Measurements from ENCODE around the gene OR51B2.

The OR51B2 gene

GRCh38 chr11:5280582-5281102, 43.5 kb downstream of the OR51B2 start:
- no peak for DNase-seq

DNA sequence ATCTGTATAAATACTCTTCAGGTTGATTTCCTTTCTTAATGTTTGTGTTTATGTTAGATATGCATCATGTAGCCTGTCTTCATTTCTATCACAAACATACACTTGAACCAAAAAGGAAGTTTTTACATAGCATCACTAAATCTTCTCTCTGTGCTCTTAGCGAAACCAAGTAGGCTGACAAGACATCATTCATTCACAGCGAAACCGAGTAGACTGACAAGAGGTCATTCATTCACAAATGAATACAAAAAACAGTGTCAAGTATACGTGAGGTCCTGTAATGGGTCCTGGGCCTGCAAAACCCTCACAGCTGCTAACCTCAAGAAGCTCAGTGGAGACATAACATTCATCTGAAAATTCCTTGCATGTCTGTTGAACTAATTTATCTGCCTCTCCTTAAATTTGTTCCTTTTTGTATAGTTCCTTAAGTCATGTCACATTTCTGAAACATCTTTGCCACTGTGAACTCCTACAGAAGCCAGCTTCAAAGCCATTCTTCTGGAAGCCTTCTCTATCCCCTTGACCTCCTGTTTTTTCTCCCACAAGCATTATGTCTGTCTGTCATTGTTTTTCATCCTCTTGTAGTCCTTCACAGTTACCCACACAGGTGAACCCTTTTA, 44.5 kb downstream of the OR51B2 start:
- DNase-seq, result no peak

GRCh38 chr11:5277807-5278382, 46.2 kb downstream of the OR51B2 start:
- DNase-seq, result no peak

DNA sequence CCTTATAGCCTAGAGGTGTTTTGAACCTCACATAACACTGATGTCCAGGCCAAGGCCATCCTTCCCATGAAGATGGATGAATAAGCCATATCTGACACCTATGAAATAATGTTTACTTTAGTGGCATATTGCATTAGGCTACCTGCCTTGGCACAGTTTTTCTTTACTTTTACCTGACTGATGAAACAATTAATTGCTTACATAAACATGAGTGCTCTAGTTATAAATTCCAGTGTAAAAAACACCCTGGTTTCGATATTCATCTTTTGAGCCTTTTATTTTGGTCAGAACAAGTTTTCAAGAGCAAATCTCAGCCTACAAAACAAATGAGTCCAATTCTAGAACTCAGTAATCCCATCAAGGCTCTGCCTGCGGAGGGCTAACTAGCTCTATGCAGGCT, 47.4 kb downstream of the OR51B2 start:
- DNase-seq, result no peak

DNA sequence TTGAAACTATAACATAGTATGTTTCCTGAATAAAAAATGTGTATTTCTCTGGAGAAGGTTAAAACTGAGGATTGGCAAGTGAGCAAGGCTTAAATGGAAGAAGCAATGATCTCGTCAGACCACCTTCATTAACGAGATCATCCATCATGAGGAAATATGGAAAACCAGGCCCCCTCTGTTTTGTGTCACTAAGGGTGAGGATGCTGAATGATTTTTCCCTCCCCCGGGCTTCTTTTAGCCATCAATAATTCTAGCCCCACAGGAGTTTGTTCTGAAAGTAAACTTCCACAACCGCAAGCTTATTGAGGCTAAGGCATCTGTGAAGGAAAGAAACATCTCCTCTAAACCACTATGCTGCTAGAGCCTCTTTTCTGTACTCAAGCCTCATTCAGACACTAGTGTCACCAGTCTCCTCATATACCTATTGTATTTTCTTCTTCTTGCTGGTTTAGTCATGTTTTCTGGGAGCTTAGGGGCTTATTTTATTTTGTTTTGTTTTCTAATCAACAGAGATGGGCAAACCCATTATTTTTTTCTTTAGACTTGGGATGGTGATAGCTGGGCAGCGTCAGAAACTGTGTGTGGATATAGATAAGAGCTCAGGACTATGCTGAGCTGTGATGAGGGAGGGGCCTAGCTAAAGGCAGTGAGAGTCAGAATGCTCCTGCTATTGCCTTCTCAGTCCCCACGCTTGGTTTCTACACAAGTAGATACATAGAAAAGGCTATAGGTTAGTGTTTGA, 48.6 kb downstream of the OR51B2 start:
- no peak for DNase-seq

DNA sequence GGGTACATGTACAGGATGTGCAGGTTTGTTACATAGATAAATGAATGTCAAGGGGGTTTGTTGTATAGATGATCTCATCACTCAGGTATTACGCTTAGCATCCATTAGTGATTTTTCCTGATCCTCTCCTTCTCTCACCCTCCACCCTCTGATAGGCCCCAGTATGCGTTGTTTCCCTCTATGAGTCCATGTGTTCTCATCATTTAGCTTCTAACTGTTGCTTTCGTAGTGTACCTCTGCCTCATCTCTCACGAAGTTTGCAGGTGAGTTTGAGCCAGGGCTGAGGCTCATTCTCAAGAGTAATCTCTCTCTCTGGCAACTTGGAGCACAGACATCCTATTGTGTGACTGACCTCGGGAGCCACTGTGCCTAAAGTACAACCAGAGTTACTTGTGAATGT, 49.7 kb downstream of the OR51B2 start:
- DNase-seq, result no peak
